K562 (cell line): Measurements from ENCODE around the gene TRAF5. TPM values are rescaled to one million over a fixed set of nuclear protein-coding genes. Genes with fewer than 3 reads are reported as not detected.

ENCODE experiments used
- ATF2 ChIP-seq: sonication (generic); formaldehyde crosslinking; IDR thresholded peaks from 2 replicates; pipeline ENCODE4 v1.8.1; 2022; ENCODE audit warnings: missing genetic modification reagents
- FOXK2 ChIP-seq, 2 experiments: fragments of 450-650 bp; IDR thresholded peaks in 1 of 2; conservative IDR thresholded peaks in 1 of 2; 2 replicates each; pipeline ENCODE4 v1.6.1; 2016; ENCODE audit warnings: low read depth in 2 of 2, mild to moderate bottlenecking in 1 of 2
- KAT2B ChIP-seq: IDR thresholded peaks from one replicate; pipeline ENCODE4 v1.6.1; 2012; ENCODE audit warnings: low read depth, mild to moderate bottlenecking, control low read depth, inconsistent platforms, low read length, moderate library complexity
- MAFG ChIP-seq: fragments of 450-650 bp; conservative IDR thresholded peaks from 2 replicates; pipeline ENCODE4 v1.6.1; 2016; ENCODE audit warnings: missing genetic modification characterization, missing compliant biosample characterization
- RFX7 ChIP-seq: fragments of 250-450 bp; sonication (Bioruptor Pico); IDR thresholded peaks from 2 replicates; pipeline ENCODE4 v1.5.1; 2021; ENCODE audit warnings: mild to moderate bottlenecking
- SP1 ChIP-seq: sonication (generic); formaldehyde crosslinking; IDR thresholded peaks from 2 replicates; pipeline ENCODE4 v1.8.1; 2022; ENCODE audit warnings: mild to moderate bottlenecking, missing genetic modification reagents
- STAT5A ChIP-seq: IDR thresholded peaks from 2 replicates; pipeline ENCODE4 v1.6.1; 2012; ENCODE audit warnings: low read length, inconsistent platforms, borderline replicate concordance
- TCFL5 ChIP-seq: fragments of 250-450 bp; sonication (Bioruptor Pico); conservative IDR thresholded peaks from 2 replicates; pipeline ENCODE4 v1.6.1; 2021; ENCODE audit warnings: mild to moderate bottlenecking, moderate library complexity, matching md5 sums
- ZBED1 ChIP-seq: IDR thresholded peaks from 2 replicates; pipeline ENCODE4 v1.6.1; 2014
- ZBTB1 ChIP-seq: sonication (generic); formaldehyde crosslinking; IDR thresholded peaks from 2 replicates; pipeline ENCODE4 v1.8.1; 2023; ENCODE audit warnings: missing genetic modification reagents, low read depth, mild to moderate bottlenecking, borderline replicate concordance
- ZBTB17 ChIP-seq: fragments of 450-650 bp; formaldehyde crosslinking; IDR thresholded peaks from 2 replicates; pipeline ENCODE4 v1.4.0; 2020; ENCODE audit warnings: mild to moderate bottlenecking
- ZC3H4 ChIP-seq: sonication (generic); formaldehyde crosslinking; IDR thresholded peaks from 2 replicates; pipeline ENCODE4 v1.9.0; 2021; ENCODE audit warnings: missing genetic modification reagents, borderline replicate concordance
- ZNF12 ChIP-seq: sonication (generic); formaldehyde crosslinking; IDR thresholded peaks from 2 replicates; pipeline ENCODE4 v1.4.0; 2020; ENCODE audit warnings: mild to moderate bottlenecking, missing genetic modification reagents
- ZNF140 ChIP-seq: fragments of 250-450 bp; sonication (Bioruptor Pico); IDR thresholded peaks from 2 replicates; pipeline ENCODE4 v1.8.0; 2021; ENCODE audit warnings: moderate library complexity, mild to moderate bottlenecking, inconsistent platforms
- ZNF282 ChIP-seq: sonication (generic); formaldehyde crosslinking; IDR thresholded peaks from 2 replicates; pipeline ENCODE4 v1.8.1; 2023; ENCODE audit warnings: missing genetic modification reagents
- ZNF518B ChIP-seq: fragments of 250-450 bp; sonication (Bioruptor Pico); IDR thresholded peaks from 2 replicates; pipeline ENCODE4 v1.5.0; 2021; ENCODE audit warnings: mild to moderate bottlenecking, moderate library complexity
- polyA plus RNA-seq, 8 experiments: library from polyadenylated mRNA; depleted of rRNA in 4 of 8; stranded (reverse) in 5 of 8; unstranded in 3 of 8; fragments of >200 nt; fragmentation: Nextera tagmentation in 2 of 8; fragmentation: Illumina TruSeq in 1 of 8; extraction: Ambion mirVana in 2 of 8; extraction: Trizol in 1 of 8; gene quantifications; 2 replicates each; pipeline versions ENCODE4 v1.2.1 to v1.2.3, GENCODE V29; 2011 to 2014; ENCODE audit warnings: inconsistent platforms in 1 of 8, missing spikeins in 1 of 8
- total RNA-seq, 7 experiments: library from RNA; depleted of rRNA in 6 of 7; stranded (reverse); fragments of >200 nt in 6 of 7; fragmentation: Illumina TruSeq in 2 of 7; extraction: Trizol in 2 of 7; gene quantifications; 2 replicates each; pipeline versions ENCODE4 v1.2.1 to v1.2.3, GENCODE V29; 2011 to 2021; ENCODE audit warnings: low replicate concordance in 1 of 7
- TF ChIP-seq, protein P1 (sequence below): fragments of 250-450 bp; sonication (Bioruptor Pico); IDR thresholded peaks from 2 replicates; pipeline ENCODE4 v1.5.0; 2022; ENCODE audit warnings: mild to moderate bottlenecking
- TF ChIP-seq, protein P2 (sequence below): fragments of 450-650 bp; formaldehyde crosslinking; IDR thresholded peaks from 2 replicates; pipeline ENCODE4 v1.4.0; 2020; ENCODE audit warnings: mild to moderate bottlenecking, moderate library complexity

The TRAF5 gene
- total and polyA plus RNA-seq, 9 of the 15 experiments (the other 6 are each of a cell fraction or from before 2014, with no cell fraction given), result 2.0 to 9.3 (median 5.3) TPM

GRCh38 chr1:211382714-211383480, 56.3 kb downstream of the TRAF5 start (continued):
- TF ChIP-seq, protein P1, sequence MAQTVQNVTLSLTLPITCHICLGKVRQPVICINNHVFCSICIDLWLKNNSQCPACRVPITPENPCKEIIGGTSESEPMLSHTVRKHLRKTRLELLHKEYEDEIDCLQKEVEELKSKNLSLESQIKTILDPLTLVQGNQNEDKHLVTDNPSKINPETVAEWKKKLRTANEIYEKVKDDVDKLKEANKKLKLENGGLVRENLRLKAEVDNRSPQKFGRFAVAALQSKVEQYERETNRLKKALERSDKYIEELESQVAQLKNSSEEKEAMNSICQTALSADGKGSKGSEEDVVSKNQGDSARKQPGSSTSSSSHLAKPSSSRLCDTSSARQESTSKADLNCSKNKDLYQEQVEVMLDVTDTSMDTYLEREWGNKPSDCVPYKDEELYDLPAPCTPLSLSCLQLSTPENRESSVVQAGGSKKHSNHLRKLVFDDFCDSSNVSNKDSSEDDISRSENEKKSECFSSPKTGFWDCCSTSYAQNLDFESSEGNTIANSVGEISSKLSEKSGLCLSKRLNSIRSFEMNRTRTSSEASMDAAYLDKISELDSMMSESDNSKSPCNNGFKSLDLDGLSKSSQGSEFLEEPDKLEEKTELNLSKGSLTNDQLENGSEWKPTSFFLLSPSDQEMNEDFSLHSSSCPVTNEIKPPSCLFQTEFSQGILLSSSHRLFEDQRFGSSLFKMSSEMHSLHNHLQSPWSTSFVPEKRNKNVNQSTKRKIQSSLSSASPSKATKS, result 0 out of 2 replicates have a peak, but pooled peaks have one; percentile 37
- TF ChIP-seq FOXK2 (conservative IDR thresholded peaks at IDR 0.05 in 1 of 2, IDR thresholded peaks at IDR 0.05 in 1 of 2; ENCODE audit: low read depth in 2 of 2), result peak; percentile 15 to 42; a peak in 2 of 4 replicates
- no peak for TF ChIP-seq STAT5A
- TF ChIP-seq ZC3H4 (CRISPR knock-in tag), result peak; percentile 96; the same call in 1 of the 2 replicates
- peak; percentile 82 for TF ChIP-seq ZBTB17
- TF ChIP-seq ZNF140 (CRISPR knock-in tag), result no peak
- TF ChIP-seq ZNF12 (CRISPR knock-in tag), result no peak; the same call in 1 of the 2 replicates
- no peak for TF ChIP-seq RFX7 (CRISPR knock-in tag)
- TF ChIP-seq ATF2, result no peak
- TF ChIP-seq MAFG, result no peak
- TF ChIP-seq SP1 (CRISPR knock-in tag), result peak; percentile 69; the same call in 1 of the 2 replicates
- TF ChIP-seq ZNF282 (CRISPR knock-in tag), result no peak
- TF ChIP-seq TCFL5 (CRISPR knock-in tag), result no peak
- TF ChIP-seq ZBTB1 (CRISPR knock-in tag), result peak; percentile 92
- peak; percentile 31; the same call in 1 of the 2 replicates for TF ChIP-seq ZBED1
- TF ChIP-seq, protein P2, sequence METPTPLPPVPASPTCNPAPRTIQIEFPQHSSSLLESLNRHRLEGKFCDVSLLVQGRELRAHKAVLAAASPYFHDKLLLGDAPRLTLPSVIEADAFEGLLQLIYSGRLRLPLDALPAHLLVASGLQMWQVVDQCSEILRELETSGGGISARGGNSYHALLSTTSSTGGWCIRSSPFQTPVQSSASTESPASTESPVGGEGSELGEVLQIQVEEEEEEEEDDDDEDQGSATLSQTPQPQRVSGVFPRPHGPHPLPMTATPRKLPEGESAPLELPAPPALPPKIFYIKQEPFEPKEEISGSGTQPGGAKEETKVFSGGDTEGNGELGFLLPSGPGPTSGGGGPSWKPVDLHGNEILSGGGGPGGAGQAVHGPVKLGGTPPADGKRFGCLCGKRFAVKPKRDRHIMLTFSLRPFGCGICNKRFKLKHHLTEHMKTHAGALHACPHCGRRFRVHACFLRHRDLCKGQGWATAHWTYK, result peak; percentile 61; the same call in 1 of the 2 replicates
- TF ChIP-seq KAT2B, result no peak
- no peak for TF ChIP-seq ZNF518B (CRISPR knock-in tag)
